Stimulated activated CD8-positive, alpha-beta memory T cell treated with anti-CD3 and anti-CD28 coated beads, Interleukin-15, amount 100 ng/mL, for 48 hours (primary cell): ENCODE data around the gene ERP27.

Experiments
- DNase-seq, 2 donors: peaks; one replicate each; pipeline ENCODE4 v3.0.0-alpha.2; 2020; ENCODE audit warnings: low read depth in 2 of 2

Gene ERP27

DNA sequence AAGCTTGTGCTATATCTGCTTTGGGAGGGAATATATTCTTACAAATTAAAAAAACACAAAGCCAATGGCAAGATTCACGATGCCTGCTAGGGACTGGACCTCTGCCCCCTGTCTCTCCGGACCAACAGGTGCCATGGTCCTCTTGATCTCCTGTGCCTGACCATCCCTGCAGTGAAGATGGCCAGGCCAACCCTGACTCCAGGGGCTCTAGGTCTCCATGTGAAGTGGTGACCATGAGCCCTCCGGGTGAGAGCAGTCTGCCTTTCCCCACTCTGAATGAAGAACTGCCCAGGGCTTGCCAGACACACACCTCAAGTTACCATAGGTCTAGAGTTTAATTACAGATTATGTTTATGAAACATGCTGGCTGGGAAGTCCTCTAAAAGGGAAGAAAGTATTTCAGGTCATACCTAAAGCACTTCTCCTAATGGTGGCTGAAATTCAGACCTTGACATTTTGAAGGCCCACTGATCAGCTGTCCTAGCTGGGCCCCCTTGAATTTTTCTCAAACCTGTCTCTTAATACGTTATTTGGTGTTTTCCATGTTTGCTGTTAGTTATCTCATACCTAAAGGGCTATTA is 21.7 kb upstream of the ERP27 start:
- DNase-seq, result no peak

DNA sequence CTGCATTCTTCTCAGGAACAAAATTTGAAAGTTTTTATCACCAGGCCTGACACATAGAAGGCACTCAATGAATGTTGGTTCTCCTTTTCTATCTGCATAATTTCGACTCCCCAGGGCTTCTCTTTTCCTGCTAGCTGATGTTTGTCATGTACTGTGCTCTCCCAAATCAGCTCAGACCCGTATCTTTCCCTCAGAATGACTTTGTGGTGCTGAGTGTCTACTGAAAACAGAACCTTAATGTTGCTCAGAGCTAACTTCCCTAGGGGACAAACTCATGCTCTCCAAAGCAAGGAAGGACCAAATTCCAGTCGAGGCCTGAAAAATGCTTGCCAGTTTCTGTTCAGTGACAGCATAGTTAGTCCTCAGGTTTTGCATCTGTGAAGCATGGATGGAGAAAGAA is 21.1 kb upstream of the ERP27 start:
- DNase-seq, result no peak

DNA sequence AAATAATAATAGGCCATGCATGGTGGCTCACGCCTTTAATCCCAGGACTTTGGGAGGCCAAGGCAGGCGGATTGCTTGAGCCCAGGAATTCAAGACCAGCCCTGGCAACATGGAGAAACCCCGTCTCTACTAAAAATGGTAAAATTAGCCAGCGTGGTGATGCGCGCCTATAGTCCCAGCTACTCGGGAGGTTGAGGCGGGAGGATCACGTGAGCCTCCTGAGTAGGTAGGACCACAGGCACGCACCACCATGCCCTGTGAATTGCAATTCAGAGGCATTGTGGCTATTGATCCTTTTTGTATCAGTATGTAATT is 20.7 kb upstream of the ERP27 start:
- no peak for DNase-seq

DNA sequence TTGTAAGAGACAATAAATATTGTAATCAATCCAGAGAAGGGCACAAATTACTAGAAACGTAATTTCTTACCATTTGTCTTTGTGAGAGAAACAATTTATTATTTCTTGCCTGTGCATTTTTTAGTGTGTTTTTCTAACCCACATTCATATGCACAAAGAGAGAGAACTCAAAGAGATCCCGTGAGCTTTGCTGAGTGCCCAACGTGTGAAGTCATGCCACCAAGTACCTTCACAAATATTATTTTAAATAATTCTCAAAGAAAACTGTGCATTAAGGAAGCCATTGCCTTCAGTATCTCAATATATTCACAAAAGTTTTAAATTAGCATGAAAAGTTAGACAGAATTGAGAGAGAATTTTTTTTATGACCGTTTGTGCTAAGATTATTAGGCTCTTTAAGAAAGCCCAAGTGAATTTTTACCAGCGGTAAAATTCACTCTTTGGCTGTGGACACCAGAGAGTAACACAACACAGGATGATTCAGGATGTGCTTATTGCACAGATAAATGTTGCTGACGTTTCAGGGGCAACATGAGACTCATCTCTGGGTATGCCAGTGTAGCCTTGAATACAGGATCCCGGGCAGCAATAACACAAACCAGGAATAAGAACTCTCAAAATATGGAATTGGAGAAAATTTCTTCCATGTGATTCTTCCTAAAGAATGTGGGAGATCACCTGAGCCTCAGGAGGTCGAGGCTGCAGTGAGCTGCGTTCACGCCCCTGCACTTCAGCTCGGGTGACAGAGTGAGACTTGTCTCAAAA is 20.2 kb upstream of the ERP27 start:
- no peak for DNase-seq

DNA sequence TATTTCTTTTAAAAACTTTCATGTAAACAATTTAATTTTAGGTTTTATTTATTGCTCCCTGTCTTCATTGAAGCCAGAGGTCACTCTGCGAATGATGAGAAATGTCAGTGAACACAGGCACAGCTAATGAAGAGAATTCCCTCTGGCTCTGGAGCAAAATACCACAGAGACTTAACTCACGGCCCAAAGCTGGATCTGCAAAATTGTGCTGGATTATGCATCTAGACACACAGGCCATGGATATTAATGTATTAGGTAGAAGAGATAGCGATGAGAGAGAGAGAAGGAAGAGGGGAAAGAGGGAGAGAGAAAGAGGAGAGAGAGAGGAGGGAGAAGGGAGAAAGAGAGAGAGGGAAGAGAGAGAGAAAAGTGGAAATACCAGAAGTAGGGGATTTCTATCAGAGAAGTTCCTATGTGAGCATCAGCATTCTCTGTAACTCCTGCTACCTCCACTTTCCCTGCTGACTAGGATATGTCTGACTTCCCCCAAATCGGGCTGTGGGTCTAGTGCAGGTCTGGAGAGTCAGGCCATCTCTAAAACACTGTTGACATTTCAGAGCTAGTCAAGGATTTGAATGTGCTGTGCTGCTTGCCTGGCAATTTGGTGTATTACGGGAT is 19.3 kb upstream of the ERP27 start:
- no peak for DNase-seq

DNA sequence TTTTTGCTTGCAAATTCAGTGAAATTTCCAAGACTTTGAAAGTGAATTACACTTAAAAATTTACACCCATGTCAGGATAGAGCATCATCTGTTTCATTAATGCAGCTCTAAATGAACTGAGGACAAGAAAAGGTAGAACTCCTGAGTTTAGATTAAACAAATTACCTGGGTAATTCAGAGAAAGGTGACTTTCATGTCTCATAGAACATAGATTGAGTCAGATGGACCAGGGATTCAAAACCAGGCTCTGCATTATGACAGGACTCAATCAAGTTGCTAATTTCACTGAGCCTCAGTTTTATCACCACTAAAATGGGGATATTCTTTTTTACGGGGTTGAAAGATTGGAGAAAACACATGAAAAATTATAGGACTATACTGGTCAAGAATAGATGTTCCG is 18.6 kb upstream of the ERP27 start:
- no peak for DNase-seq

DNA sequence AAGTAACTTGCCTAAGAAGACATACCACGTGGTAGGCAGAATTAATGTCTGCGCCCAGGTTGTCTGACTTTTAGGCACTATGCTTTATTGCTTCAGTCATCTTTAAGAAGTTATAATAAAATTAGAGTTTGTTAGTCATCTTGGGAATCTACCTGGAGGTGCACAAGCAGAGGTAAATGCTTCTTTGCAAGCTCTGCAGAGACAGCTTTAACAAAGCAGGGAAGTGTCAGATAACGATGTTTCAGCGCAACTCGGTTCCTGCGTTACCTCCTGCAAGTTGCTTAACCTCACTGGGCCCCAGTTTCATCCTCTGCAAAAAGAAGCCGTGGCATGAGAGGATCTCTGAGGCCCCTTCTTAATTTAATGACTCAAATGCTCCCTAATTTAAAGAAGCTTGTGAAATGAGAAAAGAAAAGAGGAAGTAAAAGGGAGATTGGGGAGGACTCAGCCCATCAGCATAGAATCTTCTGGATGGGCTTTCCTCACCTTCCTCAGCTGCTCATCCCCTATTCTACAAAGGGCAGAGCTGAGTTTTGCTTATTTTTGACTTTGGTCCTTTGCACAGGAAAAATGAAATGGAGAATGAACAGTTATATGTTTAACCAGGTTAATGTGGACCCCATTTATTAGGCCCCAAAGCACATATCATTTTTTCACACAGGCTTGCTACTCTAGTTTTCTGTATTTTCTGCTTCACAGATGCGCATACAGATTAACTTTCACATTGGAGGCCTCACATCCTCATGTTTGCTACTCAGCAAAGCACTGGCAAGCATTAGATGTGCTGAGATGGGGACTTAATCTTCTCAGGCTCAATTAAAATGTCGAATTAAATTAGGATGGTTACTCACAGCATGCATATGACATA is 17.9 kb upstream of the ERP27 start:
- DNase-seq, result peak in 1 of 2 donors; percentile 27

DNA sequence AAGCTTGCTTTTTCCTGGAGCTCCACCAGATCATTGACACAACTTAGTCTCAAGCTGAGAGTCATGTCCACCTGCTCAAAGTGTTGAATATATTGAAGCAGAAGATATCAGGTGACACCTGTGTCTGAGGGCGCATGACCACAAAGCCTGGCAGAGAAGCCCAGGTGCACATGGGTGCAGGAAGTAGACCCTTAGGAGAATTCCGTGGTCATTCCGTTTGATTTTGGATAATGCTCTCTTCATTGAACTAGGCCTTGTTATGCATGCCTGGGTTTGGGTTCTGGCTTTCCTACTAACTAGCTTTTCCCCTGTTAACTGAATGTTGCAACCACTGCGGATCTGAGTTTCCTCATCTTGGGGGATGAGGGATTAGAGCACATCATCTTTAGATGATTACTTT is 15.9 kb upstream of the ERP27 start:
- DNase-seq, result no peak

DNA sequence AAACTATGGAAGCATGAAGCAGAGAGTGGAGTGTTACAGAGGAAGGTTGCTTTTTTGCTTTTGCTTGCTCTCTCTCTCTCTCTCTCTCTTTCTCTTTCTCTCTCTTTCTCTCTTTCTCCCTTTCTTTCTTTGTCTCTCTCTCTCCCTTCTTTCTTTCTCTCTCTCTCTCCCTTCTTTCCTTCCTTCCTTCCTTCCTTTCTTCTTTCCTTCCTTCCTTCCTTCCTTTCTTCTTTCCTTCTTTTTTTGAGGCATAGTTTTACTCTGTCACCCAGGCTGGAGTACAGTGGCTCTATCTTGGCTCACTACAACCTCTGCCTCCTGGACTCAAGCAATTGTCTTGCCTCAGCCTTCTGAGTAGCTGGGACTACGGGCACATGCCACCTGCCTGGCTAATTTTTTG is 15.4 kb upstream of the ERP27 start:
- no peak for DNase-seq

DNA sequence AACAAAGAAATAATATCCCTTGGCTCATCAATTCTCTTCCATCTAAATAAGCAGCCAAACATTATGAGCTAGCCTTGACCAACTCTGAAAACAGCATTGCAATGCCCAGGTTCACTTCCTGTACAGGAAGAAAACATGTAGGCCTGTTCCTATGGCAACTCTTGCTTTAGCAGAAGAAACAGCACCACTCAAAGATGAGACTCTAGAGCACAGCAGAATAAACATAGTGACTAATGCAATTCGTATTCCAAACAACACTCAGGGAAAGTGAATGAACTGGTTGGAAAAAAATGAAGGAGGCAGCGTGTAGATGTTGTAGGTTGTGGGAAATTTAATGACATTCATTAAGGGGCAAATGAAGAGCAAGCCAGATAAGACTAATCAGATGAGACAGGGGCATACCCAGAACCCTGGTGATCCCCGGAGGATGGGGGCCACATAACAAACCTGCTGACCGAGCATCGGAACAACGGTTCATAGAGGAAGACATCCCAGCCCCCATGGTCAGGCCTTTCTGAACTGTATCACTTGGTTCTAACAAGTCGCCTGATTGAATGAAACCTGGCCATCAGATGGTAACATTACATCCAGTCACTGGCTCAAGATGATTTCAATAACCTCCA is 14.1 kb upstream of the ERP27 start:
- DNase-seq, result no peak

DNA sequence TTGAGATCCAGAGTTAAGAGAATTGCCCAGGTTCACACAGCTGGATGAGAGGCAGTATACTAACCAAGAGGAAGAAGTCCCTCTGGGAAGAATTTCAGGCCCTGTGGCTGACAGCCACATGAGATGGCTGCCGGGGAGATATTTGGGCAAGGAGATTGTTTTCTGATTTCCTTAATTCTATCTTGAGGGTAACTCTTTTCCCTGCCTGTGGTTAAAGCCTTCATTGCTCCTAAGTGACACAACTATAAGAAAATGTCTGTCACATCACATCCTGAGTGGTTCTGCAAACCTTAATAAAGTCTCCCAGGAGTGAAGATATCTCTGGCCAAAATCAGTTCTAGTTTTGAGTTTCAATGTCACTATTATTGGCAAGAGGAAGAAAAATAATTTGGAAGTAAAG is 13.5 kb upstream of the ERP27 start:
- DNase-seq, result no peak

DNA sequence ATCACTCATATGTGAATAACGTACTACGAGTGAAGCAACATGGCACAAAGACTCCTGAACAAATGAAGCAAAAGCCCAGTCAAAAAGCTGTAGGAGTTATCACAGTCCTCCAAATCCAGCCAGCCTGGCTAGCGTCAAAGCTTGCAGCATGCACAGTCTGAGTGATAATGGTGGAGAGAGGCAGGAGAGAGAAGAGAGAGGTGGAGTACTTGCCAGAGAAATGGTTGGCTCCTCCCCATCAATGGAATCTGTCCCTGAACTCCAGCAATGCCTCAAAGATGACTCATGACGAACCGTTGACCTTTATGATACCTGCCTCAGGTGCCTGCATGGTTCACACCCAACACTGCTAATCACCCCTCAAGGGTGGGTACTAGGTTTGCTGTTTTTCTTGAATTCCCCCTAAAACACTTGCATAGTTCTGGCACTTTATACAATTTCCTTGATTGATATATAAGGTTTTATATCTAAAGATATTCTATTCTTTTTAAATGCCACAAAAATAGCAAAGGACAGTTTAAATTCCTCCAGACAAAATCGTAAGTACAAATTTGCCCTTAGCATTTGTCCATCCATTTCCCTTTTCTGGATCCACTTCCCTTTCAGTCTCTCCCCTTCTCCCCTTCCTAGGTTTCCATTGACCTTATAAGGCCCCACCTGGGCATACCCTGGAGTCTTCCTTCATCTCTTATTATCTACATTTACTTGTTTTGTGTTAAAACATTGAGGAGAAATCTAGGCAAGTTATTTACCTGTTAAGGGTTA is 12.8 kb upstream of the ERP27 start:
- no peak for DNase-seq

DNA sequence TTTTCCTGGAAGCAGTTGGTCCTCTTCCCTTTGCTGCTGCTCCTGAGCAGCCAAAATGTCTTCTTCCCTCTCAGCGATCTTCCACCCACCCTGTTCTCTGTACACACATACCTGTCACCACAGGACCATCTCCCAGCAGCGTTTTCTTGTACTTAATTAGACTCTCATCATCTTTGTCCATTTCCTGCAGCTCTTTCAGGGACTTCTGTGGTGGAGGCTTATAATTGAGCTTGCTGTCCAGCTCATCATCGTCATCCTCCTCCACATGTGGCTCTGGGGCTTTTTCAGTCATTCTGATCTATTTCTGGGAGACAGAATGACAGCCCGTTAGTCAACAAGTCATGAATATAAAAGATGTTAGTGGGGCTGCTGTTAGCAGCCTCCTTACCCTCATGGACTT is 12.1 kb upstream of the ERP27 start:
- DNase-seq, result peak in 1 of 2 donors; percentile 34

DNA sequence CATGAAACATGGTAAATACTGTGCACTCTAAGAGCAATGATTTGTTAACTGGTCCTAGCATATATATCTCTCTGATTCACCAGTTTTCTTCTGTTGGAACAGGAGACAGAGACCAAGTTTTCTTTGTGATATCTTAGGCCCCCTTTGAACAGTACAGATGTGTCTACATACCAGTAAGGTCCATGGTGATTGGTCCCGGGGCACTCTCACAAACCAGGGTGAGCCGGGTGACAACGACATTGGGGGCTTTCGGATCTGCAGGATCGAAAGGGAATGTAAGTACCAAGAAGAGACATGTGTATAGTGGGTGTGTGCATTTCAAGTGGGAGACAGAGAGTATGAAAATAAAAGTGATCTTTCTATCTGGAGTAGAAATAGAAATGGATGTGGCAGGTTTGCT is 11.3 kb upstream of the ERP27 start:
- peak in 1 of 2 donors; percentile 30 for DNase-seq

DNA sequence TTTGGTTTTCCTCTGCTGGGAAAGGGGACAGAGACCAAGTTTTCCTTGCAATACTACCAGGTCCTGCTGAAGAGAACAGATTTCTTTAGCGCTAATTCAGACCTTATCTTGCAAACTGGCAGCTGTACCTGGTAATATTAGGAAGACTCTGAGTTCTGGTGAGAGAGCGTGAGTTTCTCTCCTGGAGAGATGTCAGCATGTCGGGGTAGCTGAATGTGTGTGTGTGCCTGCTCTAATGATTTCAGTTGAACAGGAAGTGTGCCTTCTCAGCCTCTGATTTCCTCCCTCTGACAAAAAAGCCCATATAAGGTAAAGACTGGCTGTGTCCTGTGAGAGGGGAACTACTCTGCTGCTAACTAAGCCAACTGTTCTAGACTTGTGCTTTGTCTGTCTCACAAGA is 10.3 kb upstream of the ERP27 start:
- DNase-seq, result no peak

DNA sequence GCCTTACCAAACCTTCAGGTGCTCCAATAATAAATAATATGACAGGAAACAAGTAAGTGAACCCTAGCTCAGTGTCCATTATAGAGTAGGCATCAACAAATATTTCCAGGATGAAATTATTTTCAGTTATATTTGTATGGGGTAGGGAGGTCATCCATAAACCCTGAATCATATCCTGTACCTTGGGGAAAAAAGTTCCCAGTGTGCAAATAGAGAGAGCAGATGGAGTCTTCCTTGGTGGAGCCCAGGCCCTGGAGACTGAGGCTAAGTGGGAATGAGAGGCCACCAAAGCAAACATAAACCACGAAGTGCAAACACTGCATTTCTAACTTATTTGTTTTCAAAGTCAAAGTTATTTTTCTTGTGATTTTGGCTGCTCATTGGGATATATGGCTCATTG is 8.5 kb upstream of the ERP27 start:
- no peak for DNase-seq

DNA sequence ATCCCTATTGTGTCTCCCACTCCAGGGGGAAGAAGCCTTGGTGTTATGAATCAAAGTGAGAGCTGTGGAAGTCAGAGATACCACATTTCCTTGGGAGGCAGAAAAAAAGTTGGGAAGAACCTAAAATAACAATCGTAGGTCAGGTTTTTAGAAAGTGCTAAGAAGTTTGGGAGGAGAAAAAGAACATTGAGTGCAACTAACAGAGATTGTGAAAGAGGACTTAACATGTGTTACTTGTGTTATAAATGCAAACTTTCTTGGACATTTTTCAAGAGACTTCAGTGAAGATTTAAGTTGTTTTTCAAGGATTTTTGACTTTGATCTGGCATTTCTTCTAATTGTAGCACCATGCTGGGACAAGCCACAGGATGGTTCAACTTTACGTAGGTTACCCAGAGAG is 7.8 kb upstream of the ERP27 start:
- DNase-seq, result no peak

DNA sequence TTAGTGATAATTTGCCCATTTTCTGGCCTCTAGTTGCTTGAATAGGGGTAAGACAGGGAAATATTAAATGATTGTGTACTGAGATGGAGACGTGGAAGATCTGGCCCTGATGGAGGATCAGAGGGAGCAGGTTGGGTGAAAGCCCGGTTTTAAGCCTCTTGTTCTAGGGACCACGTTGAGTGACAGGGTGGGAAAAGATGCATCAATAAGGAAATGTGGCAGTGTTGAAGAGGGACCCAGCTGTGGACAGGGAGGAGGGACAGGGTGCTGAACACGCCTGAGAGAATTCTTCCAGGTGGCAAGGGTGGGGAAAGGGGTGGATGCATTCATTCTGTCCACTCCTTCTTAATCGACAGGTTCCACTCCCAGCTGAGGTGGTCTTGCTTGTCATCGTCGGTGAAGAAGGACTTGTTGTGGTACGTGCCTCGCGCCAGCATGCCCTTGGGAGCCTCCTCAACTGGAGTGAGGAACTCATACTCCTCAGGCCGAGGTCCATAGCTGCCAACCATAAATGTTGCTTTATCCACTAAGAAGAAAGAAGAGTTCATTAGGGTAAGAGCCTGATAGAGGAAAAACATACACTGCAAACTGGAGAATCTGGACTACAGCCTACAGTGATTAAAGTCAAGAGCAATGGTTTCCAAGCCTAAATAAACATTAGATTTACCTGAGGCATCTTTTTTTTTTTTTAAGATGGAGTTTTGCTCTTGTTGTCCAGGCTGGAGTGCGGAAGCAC is 4.0 kb upstream of the ERP27 start:
- DNase-seq, result no peak

DNA sequence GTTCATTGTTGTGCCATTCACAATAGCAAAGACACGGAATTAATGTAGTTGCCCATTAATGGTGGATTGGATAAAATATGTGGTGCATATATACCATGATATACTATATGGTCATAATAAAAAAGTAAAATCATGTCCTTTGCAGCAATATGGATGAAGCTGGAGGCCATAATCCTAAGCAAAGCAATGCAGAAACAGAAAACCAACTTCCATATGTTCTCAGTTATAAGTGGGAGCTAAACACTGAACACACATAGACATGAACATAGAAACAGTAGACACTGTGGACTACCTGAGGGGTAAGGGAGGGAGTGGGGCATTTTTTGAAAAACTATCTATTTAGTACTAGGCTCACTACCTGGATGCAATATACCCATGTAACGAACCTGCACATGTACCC is 3.0 kb upstream of the ERP27 start:
- no peak for DNase-seq

DNA sequence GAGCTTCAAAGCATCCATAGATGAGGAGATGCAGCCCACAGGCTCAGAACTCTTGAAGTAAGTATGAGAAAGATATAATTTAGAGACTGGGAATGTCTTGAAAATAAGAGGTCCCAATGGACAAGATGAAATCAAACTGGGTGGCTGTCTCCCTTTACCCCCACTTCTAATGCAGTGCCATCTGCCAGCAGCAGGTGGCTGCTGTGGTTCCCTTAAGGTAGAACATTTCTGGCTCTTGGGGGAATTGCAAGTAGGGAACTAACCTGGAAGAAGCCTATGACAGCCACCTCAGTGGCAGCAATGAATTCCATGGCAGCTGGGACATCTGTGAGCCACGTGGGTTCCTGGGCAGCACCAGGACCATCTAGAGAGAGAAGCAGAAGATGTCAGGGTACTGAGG is 648 bp downstream of the ERP27 start:
- DNase-seq, result no peak

DNA sequence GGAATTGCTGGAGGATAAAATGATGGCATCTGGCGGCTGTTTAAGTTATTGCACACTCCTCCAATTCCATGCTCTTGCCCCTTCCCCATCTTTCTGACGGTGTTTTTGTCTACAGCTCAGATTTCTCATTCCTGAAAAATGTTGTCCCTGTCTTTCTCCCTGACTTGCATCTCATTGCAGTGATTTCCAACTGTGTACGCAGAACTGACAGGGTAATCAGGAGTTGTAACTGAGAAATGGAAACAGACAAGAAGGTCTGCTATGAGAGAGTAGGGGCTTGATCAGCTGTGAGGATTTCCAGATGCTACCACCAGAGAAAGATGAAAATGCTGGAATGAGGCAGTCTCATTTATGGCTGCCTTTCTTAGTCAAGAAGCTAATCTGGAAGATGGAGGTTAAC is 1.3 kb downstream of the ERP27 start:
- DNase-seq, result no peak
